HEK293 (cell line): Measurements from ENCODE around the gene JAK3.
A peak's percentile ranks its signal among the peaks of the same experiment; 100 is the strongest.

ENCODE experiments used
- CTCF ChIA-PET: fragments of 350-600 bp; formaldehyde crosslinking; extraction: SDS; loops from one replicate; lab custom pipeline; 2021; ENCODE audit warnings: antibody characterized with exemption; lab: Yijun Ruan, JAX
- POLR2A ChIA-PET: fragments of 300-600 bp; formaldehyde crosslinking; extraction: SDS; loops from one replicate; lab custom pipeline; 2020; ENCODE audit warnings: antibody characterized with exemption, inconsistent platforms; lab: Yijun Ruan, JAX
- H3K27ac ChIP-seq: fragments of 200-500 bp; sonication (Bioruptor generic); 2 replicates; pipeline ENCODE4 v1.5.1; 2014; ENCODE audit warnings: low read depth, low read length, control low read depth, inconsistent platforms; ENCODE audit errors: extremely low read depth
- H3K36me3 ChIP-seq, 2 experiments: fragments of 200-500 bp in 1 of 2; sonication (Bioruptor generic) in 1 of 2; 1 replicate in 1 of 2; 2 replicates in 1 of 2; pipeline ENCODE4 v1.5.1; 2014 to 2017; ENCODE audit warnings: inconsistent platforms in 2 of 2, low read length in 2 of 2; ENCODE audit not compliant: control insufficient read depth in 2 of 2, insufficient read depth in 1 of 2
- H3K4me1 ChIP-seq: fragments of 200-500 bp; sonication (Bioruptor generic); 2 replicates; pipeline ENCODE4 v1.5.1; 2014; ENCODE audit warnings: mild to moderate bottlenecking, low read length, inconsistent platforms; ENCODE audit not compliant: control insufficient read depth, insufficient read depth
- H3K4me3 ChIP-seq: 2 replicates; pipeline ENCODE4 v1.5.1; 2011; ENCODE audit warnings: low read depth, mild to moderate bottlenecking, control low read depth, low read length, moderate library complexity
- H3K9me3 ChIP-seq: fragments of 200-500 bp; sonication (Bioruptor generic); 2 replicates; pipeline ENCODE4 v1.5.1; 2014; ENCODE audit warnings: low read depth, low read length, inconsistent platforms; ENCODE audit not compliant: control insufficient read depth, insufficient read depth
- GLIS1 ChIP-seq: fragments of 450-650 bp; formaldehyde crosslinking; IDR thresholded peaks from 2 replicates; pipeline ENCODE4 v1.5.1; 2016; ENCODE audit warnings: missing biosample characterization, missing genetic modification characterization
- KLF9 ChIP-seq: fragments of 450-650 bp; formaldehyde crosslinking; IDR thresholded peaks from 2 replicates; pipeline ENCODE4 v1.5.1; 2016; ENCODE audit warnings: missing biosample characterization, missing genetic modification characterization, low read depth
- PRDM6 ChIP-seq: fragments of 450-650 bp; formaldehyde crosslinking; IDR thresholded peaks from 2 replicates; pipeline ENCODE4 v1.5.1; 2017; ENCODE audit warnings: missing biosample characterization, missing genetic modification characterization
- SP3 ChIP-seq: fragments of 450-650 bp; formaldehyde crosslinking; IDR thresholded peaks from 2 replicates; pipeline ENCODE4 v1.5.1; 2016; ENCODE audit warnings: missing biosample characterization, missing genetic modification characterization
- SP7 ChIP-seq: fragments of 450-650 bp; formaldehyde crosslinking; IDR thresholded peaks from 2 replicates; pipeline ENCODE4 v1.5.1; 2016; ENCODE audit warnings: missing biosample characterization, missing genetic modification characterization
- TCF7L2 ChIP-seq: IDR thresholded peaks from 2 replicates; pipeline ENCODE4 v1.6.1; 2011; ENCODE audit warnings: low read depth, mild to moderate bottlenecking, inconsistent platforms, low read length, moderate library complexity, borderline replicate concordance
- ZBTB26 ChIP-seq: fragments of 450-650 bp; formaldehyde crosslinking; optimal IDR thresholded peaks from 2 replicates; pipeline ENCODE3; 2016; ENCODE audit warnings: missing biosample characterization, mild to moderate bottlenecking, missing genetic modification characterization
- ZBTB7A ChIP-seq: fragments of 450-650 bp; formaldehyde crosslinking; IDR thresholded peaks from 2 replicates; pipeline ENCODE4 v1.5.1; 2016; ENCODE audit warnings: low read depth, missing biosample characterization, missing genetic modification characterization
- ZBTB8A ChIP-seq: fragments of 450-650 bp; formaldehyde crosslinking; IDR thresholded peaks from 2 replicates; pipeline ENCODE4 v1.5.1; 2016; ENCODE audit warnings: missing biosample characterization, missing genetic modification characterization
- ZIC2 ChIP-seq: fragments of 450-650 bp; formaldehyde crosslinking; IDR thresholded peaks from 2 replicates; pipeline ENCODE4 v1.5.1; 2016; ENCODE audit warnings: missing biosample characterization, missing genetic modification characterization
- ZNF175 ChIP-seq: fragments of 450-650 bp; formaldehyde crosslinking; IDR thresholded peaks from 2 replicates; pipeline ENCODE4 v1.5.1; 2016; ENCODE audit warnings: missing biosample characterization, missing genetic modification characterization
- ZNF221 ChIP-seq: fragments of 450-650 bp; formaldehyde crosslinking; IDR thresholded peaks from 2 replicates; pipeline ENCODE4 v1.5.1; 2017; ENCODE audit warnings: missing biosample characterization, missing genetic modification characterization, borderline replicate concordance
- ZNF23 ChIP-seq: fragments of 450-650 bp; formaldehyde crosslinking; IDR thresholded peaks from 2 replicates; pipeline ENCODE4 v1.5.1; 2016; ENCODE audit warnings: missing biosample characterization, missing genetic modification characterization, borderline replicate concordance
- ZNF292 ChIP-seq: fragments of 450-650 bp; formaldehyde crosslinking; IDR thresholded peaks from 2 replicates; pipeline ENCODE4 v1.5.1; 2016; ENCODE audit warnings: low read depth, missing biosample characterization, missing genetic modification characterization, borderline replicate concordance
- ZNF366 ChIP-seq: fragments of 450-650 bp; formaldehyde crosslinking; conservative IDR thresholded peaks from 2 replicates; pipeline ENCODE4 v1.5.1; 2016; ENCODE audit warnings: missing biosample characterization, missing genetic modification characterization
- ZNF473 ChIP-seq: fragments of 450-650 bp; formaldehyde crosslinking; IDR thresholded peaks from 2 replicates; pipeline ENCODE4 v1.5.1; 2017; ENCODE audit warnings: missing biosample characterization, missing genetic modification characterization
- ZNF560 ChIP-seq: fragments of 450-650 bp; formaldehyde crosslinking; IDR thresholded peaks from 2 replicates; pipeline ENCODE4 v1.5.1; 2017; ENCODE audit warnings: missing biosample characterization, missing genetic modification characterization, borderline replicate concordance
- ZNF610 ChIP-seq: fragments of 450-650 bp; formaldehyde crosslinking; IDR thresholded peaks from 2 replicates; pipeline ENCODE4 v1.5.1; 2016; ENCODE audit warnings: missing biosample characterization, missing genetic modification characterization, borderline replicate concordance
- ZNF670 ChIP-seq: fragments of 450-650 bp; formaldehyde crosslinking; IDR thresholded peaks from 2 replicates; pipeline ENCODE4 v1.5.1; 2016; ENCODE audit warnings: missing biosample characterization, missing genetic modification characterization, low read depth
- ZNF701 ChIP-seq: fragments of 450-650 bp; formaldehyde crosslinking; IDR thresholded peaks from 2 replicates; pipeline ENCODE4 v1.5.1; 2016; ENCODE audit warnings: missing biosample characterization, missing genetic modification characterization
- ZNF768 ChIP-seq: fragments of 450-650 bp; formaldehyde crosslinking; IDR thresholded peaks from 2 replicates; pipeline ENCODE4 v1.5.1; 2018; ENCODE audit warnings: missing biosample characterization, mild to moderate bottlenecking, missing genetic modification characterization
- ZSCAN30 ChIP-seq: fragments of 450-650 bp; IDR thresholded peaks from 2 replicates; pipeline ENCODE4 v1.5.1; 2018; ENCODE audit warnings: missing biosample characterization, mild to moderate bottlenecking, missing genetic modification characterization, moderate library complexity
- ZSCAN5A ChIP-seq: fragments of 450-650 bp; formaldehyde crosslinking; IDR thresholded peaks from 2 replicates; pipeline ENCODE4 v1.5.1; 2016; ENCODE audit warnings: missing biosample characterization, missing genetic modification characterization
- TF ChIP-seq, protein P1 (sequence below): fragments of 450-650 bp; formaldehyde crosslinking; IDR thresholded peaks from 2 replicates; pipeline ENCODE4 v1.5.1; 2016; ENCODE audit warnings: missing biosample characterization, missing genetic modification characterization

JAK3 gene

DNA sequence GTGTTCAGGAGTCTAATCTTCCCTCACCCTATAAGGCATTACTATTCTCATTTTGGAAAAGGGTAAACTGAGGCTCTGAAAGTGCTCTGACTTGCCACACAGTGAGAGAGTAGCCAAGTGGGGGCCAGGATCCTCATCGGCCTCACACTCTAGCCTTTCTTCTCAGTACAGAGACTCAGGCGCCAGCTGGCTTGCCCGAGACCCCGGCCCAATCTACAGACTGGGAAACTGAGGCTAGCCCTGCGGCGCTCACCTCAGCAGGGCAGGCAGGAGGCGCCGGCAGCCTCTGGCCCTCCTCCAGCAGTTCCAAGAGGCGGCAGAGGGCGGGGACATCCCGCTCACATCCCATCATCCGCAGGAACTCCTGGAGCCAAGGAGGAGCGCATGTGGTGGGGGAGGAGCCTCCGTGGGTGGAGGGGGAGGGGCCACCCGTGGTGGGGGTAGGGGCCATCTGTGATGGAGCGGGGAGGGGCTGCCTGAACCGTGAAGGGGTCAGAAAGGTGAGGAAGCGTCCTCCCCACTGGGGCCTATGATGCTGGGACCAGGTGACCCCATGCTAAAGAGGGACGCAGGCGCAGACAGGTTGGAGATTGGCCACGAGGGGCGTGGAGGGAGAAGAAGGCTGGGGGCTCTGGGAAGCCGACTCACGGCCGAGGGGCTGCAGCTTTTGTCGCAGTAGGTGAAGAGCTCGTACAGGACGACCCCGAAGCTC lies 17.8 kb downstream of the JAK3 start (continued):
- TF ChIP-seq ZNF560 (tag by site-specific recombination) (peak; percentile 65; the same call in 1 of the 2 replicates), KLF9 (tag by site-specific recombination) (peak; percentile 22; the same call in 1 of the 2 replicates), SP7 (peak; percentile 18; the same call in 1 of the 2 replicates), ZBTB8A (tag by site-specific recombination) (peak; percentile 43; the same call in 1 of the 2 replicates), ZSCAN30 (tag by site-specific recombination) (peak; percentile 69; the same call in 1 of the 2 replicates), ZNF670 (no peak), ZNF473 (tag by site-specific recombination) (no peak), ZBTB7A (peak; percentile 78; the same call in 1 of the 2 replicates), SP3 (tag by site-specific recombination) (peak; percentile 45), ZIC2 (0 out of 2 replicates have a peak, but pooled peaks have one; percentile 26)

DNA sequence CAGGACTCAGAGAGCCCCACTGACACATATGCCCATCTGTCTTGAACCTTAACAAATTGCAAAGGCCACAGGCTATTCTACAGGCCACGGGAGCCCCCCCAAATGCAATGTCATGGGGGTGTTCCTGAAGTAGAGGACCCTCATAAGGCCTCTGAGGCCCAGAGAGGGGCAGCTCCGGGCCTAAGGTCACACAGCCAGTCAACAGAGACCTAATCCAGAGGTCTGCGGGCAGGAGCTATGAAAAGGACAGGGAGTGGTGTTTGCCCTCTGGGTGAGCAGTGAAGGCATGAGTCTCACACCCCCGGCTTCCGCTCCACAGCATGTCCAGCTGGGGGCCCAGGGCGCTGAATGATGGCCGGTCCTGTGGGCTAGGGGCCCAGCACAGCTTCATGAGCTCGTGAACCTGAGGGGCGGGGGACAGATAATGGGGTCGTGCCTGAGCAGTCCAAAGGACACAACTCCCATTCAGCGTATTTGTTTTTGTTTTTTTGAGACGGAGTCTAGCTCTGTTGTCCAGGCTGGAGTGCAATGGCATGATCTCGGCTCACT lies 21.2 kb downstream of the JAK3 start:
- Histone ChIP-seq H3K4me1 (no peaks in the 10 kb centered on the region), H3K9me3 (no peaks in the 10 kb centered on the region), H3K27ac (no peak overlapping the region), H3K36me3 (no peaks in the 10 kb centered on the region), H3K4me3 (no peak overlapping the region)
- TF ChIP-seq ZNF175 (tag by site-specific recombination), result no peak
- TF ChIP-seq ZBTB26 (tag by site-specific recombination), result no peak
- TF ChIP-seq PRDM6 (tag by site-specific recombination), result no peak
- TF ChIP-seq ZNF768 (tag by site-specific recombination), result 0 out of 2 replicates have a peak, but pooled peaks have one; percentile 57
- no peak for TF ChIP-seq ZNF610 (tag by site-specific recombination)
- ChIA-PET CTCF (no interaction called here), POLR2A (interaction anchor here (1.1 kb wide), 1 partner anchor 33 kb away, joined by 5 read pairs; no protein-coding TSS in a partner anchor)

GRCh38 chr19:17824339-17824738 lies 23.4 kb downstream of the JAK3 start:
- H3K4me1 ChIP-seq, result no peaks in the 10 kb centered on the region
- no peak overlapping the region for H3K4me3 ChIP-seq
- POLR2A ChIA-PET, result interaction anchor here (0.6 kb wide), 1 partner anchor 184 kb away, joined by 3 read pairs; the partner anchor contains the start of gene ARRDC2
- H3K9me3 ChIP-seq, result no peaks in the 10 kb centered on the region
- no peak overlapping the region for H3K27ac ChIP-seq
- no peaks in the 10 kb centered on the region for H3K36me3 ChIP-seq
- peak; percentile 78 for TF ChIP-seq GLIS1 (tag by site-specific recombination)
- TF ChIP-seq TCF7L2, result no peak
- CTCF ChIA-PET, result interaction anchor here (0.6 kb wide), 1 partner anchor 48 kb away, joined by 4 read pairs; no protein-coding TSS in a partner anchor

DNA sequence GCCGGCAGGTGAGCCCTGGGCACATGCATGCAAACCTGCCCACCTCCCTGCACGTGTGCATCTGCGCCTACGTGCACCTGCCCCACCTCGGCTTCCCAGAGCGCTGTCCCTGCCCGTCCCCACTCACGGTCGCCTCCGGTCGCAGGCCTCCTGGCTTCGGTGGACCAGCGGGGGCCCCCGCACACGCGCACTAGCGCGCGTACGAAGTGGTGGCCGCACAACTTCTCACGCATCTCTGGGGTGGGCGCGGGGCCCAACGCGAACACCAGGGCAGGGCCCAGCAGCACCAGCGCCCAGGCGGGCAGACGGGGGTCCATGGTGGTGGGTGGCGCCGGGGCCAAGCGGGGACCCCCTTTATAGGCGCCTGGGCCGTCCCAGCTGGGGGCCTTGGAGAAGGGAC lies 26.6 kb downstream of the JAK3 start, which contains the start of gene INSL3:
Gene INSL3 (minus strand): TSS at position 330 of the 400 bp plus-strand sequence. CDS start 13 bp downstream, at position 317.
- Histone ChIP-seq H3K4me3 (no peak within 1 kb of the TSS), H3K27ac (no peak within 1 kb of the TSS), H3K9me3 (no peaks in the 10 kb centered on the region), H3K4me1 (no peaks in the 10 kb centered on the region), H3K36me3 (no peaks in the 10 kb centered on the region)
- ChIA-PET CTCF (no interaction called here), POLR2A (no interaction called here)
- TF ChIP-seq ZSCAN5A (no peak), ZNF23 (tag by site-specific recombination) (no peak), ZNF221 (tag by site-specific recombination) (no peak), ZNF292 (tag by site-specific recombination) (no peak), ZNF701 (tag by site-specific recombination) (no peak), ZNF366 (tag by site-specific recombination) (no peak)
- TF ChIP-seq, protein P1, sequence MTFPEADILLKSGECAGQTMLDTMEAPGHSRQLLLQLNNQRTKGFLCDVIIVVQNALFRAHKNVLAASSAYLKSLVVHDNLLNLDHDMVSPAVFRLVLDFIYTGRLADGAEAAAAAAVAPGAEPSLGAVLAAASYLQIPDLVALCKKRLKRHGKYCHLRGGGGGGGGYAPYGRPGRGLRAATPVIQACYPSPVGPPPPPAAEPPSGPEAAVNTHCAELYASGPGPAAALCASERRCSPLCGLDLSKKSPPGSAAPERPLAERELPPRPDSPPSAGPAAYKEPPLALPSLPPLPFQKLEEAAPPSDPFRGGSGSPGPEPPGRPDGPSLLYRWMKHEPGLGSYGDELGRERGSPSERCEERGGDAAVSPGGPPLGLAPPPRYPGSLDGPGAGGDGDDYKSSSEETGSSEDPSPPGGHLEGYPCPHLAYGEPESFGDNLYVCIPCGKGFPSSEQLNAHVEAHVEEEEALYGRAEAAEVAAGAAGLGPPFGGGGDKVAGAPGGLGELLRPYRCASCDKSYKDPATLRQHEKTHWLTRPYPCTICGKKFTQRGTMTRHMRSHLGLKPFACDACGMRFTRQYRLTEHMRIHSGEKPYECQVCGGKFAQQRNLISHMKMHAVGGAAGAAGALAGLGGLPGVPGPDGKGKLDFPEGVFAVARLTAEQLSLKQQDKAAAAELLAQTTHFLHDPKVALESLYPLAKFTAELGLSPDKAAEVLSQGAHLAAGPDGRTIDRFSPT (tag by site-specific recombination), result no peak
